K562 (cell line): Measurements from ENCODE around the gene TARS2. TPM values are rescaled to one million over a fixed set of nuclear protein-coding genes. Genes with fewer than 3 reads are reported as not detected.

ENCODE experiments used
- ATAC-seq: fragments of 200-7000 bp; cut with Tn5 transposase; 3 replicates; pipeline ENCODE4 v1.9.1; 2020; ENCODE audit warnings: moderate library complexity
- BruUV-seq: library from RNA; stranded (reverse); fragments of 400-500 nt; replicated peaks from 2 replicates; lab custom pipeline; 2021; lab: Mats Ljungman, UMichigan
- CTCF ChIA-PET: fragments of 300-600 bp; formaldehyde crosslinking; extraction: SDS; loops from one replicate; lab custom pipeline; 2021; ENCODE audit warnings: low intra/inter-chr PET ratio; lab: Yijun Ruan, JAX
- POLR2A ChIA-PET: fragments of 300-600, 350-650 bp; sonication (Branson Sonifier 250); formaldehyde crosslinking; extraction: SDS; loops from one replicate; lab custom pipeline; 2021; ENCODE audit warnings: antibody characterized with exemption, inconsistent platforms; lab: Yijun Ruan, JAX
- DNase-seq, 4 experiments: peaks; one replicate each; pipeline versions ENCODE4 v3.0.0 to v3.0.0-alpha.2; 2011 to 2018; ENCODE audit warnings: low spot score in 3 of 4, mixed read lengths in 3 of 4; ENCODE audit errors: extremely low read depth in 1 of 4
- FAIRE-seq: peaks from 2 replicates; lab custom pipeline; 2011; peaks lifted over from hg19 to GRCh38; lab: Jason Lieb, UNC
- H2AFZ ChIP-seq: 2 replicates; pipeline ENCODE4 v1.6.0; 2011; ENCODE audit warnings: low read depth, low read length, control low read depth, inconsistent platforms
- H3K27ac ChIP-seq: fragments of 200-600 bp; 3 replicates; pipeline ENCODE4 v1.8.0; 2011; ENCODE audit warnings: low read depth, mild to moderate bottlenecking, control low read depth, inconsistent platforms, low read length, moderate library complexity, mixed read lengths; ENCODE audit errors: extremely low read depth
- H3K27me3 ChIP-seq, 2 experiments: fragments of 300-600 bp in 1 of 2; 2 replicates in 1 of 2; 3 replicates in 1 of 2; pipeline versions ENCODE4 v1.6.0 to v1.8.0; 2011; ENCODE audit warnings: inconsistent platforms in 2 of 2, low read length in 2 of 2, mild to moderate bottlenecking in 1 of 2, mixed read lengths in 1 of 2, moderate library complexity in 1 of 2; ENCODE audit not compliant: control insufficient read depth in 2 of 2, insufficient read depth in 2 of 2
- H3K36me3 ChIP-seq: fragments of 300-600 bp; 3 replicates; pipeline ENCODE4 v1.8.0; 2011; ENCODE audit warnings: mild to moderate bottlenecking, low read length, inconsistent platforms; ENCODE audit not compliant: control insufficient read depth, insufficient read depth
- H3K4me1 ChIP-seq, 2 experiments: fragments of 200-600 bp in 1 of 2; replicated peaks in 1 of 2; 2 replicates in 1 of 2; 3 replicates in 1 of 2; pipeline versions ENCODE4 v1.5.1 to v1.8.0; 2011; ENCODE audit warnings: inconsistent platforms in 2 of 2, low read length in 2 of 2, mild to moderate bottlenecking in 1 of 2, mixed read lengths in 1 of 2, moderate library complexity in 1 of 2; ENCODE audit not compliant: control insufficient read depth in 2 of 2, insufficient read depth in 2 of 2
- H3K4me2 ChIP-seq: 2 replicates; pipeline ENCODE4 v1.6.1; 2011; ENCODE audit warnings: low read length, control low read depth, inconsistent platforms, mixed read lengths; ENCODE audit not compliant: insufficient read depth
- H3K4me3 ChIP-seq: fragments of 200-600 bp; sonication (generic), shearing (Covaris generic); 2 replicates; pipeline ENCODE4 v1.5.1; 2016; ENCODE audit warnings: control low read depth, inconsistent platforms
- H3K79me2 ChIP-seq: fragments of 200-600 bp; 3 replicates; pipeline ENCODE4 v1.8.0; 2011; ENCODE audit warnings: low read length, inconsistent platforms; ENCODE audit not compliant: control insufficient read depth, insufficient read depth
- H3K9ac ChIP-seq, 2 experiments: 2 replicates each; pipeline versions ENCODE4 v1.6.0 to v1.6.1; 2011; ENCODE audit warnings: low read depth in 2 of 2, low read length in 2 of 2, control low read depth in 1 of 2, inconsistent platforms in 1 of 2, mild to moderate bottlenecking in 1 of 2, mixed read lengths in 1 of 2; ENCODE audit not compliant: insufficient read depth in 1 of 2
- H3K9me1 ChIP-seq: one replicate; pipeline ENCODE4 v1.6.0; 2011; ENCODE audit warnings: inconsistent platforms, mild to moderate bottlenecking, low read length, moderate library complexity; ENCODE audit not compliant: control insufficient read depth, insufficient read depth
- H3K9me3 ChIP-seq: replicated peaks from 2 replicates; pipeline ENCODE4 v1.5.1; 2011; ENCODE audit warnings: low read depth, low read length, inconsistent platforms; ENCODE audit not compliant: control insufficient read depth, insufficient read depth
- H4K20me1 ChIP-seq: replicated peaks from 2 replicates; pipeline ENCODE4 v1.6.1; 2011; ENCODE audit warnings: low read length, inconsistent platforms, mixed read lengths; ENCODE audit not compliant: control insufficient read depth, insufficient read depth
- ADNP ChIP-seq: fragments of 200-800 bp; sonication (Bioruptor generic); IDR thresholded peaks from 2 replicates; pipeline ENCODE4 v1.6.1; 2016; ENCODE audit warnings: missing genetic modification characterization, missing compliant biosample characterization
- ARID1B ChIP-seq: fragments of 450-650 bp; IDR thresholded peaks from 2 replicates; pipeline ENCODE4 v1.6.1; 2016; ENCODE audit warnings: antibody characterized with exemption, mild to moderate bottlenecking, inconsistent platforms
- ASH1L ChIP-seq: fragments of 450-650 bp; IDR thresholded peaks from 2 replicates; pipeline ENCODE4 v1.6.1; 2018; ENCODE audit warnings: borderline replicate concordance, mild to moderate bottlenecking, low read depth; ENCODE audit not compliant: partially characterized antibody
- ATF7 ChIP-seq: fragments of 450-650 bp; IDR thresholded peaks from 2 replicates; pipeline ENCODE4 v1.7.1; 2014; ENCODE audit warnings: mild to moderate bottlenecking, moderate library complexity
- CEBPB ChIP-seq: fragments of 450-650 bp; IDR thresholded peaks from 2 replicates; pipeline ENCODE4 v1.6.1; 2016; ENCODE audit warnings: missing genetic modification characterization, missing compliant biosample characterization
- CTBP1 ChIP-seq: fragments of 450-650 bp; IDR thresholded peaks from 2 replicates; pipeline ENCODE4 v1.6.1; 2016; ENCODE audit warnings: borderline replicate concordance
- E2F4 ChIP-seq: sonication (generic); formaldehyde crosslinking; IDR thresholded peaks from 2 replicates; pipeline ENCODE4 v1.8.0; 2022; ENCODE audit warnings: mild to moderate bottlenecking, low read depth, missing genetic modification reagents
- FOS ChIP-seq: IDR thresholded peaks from 3 replicates; pipeline ENCODE4 v1.6.1; 2011; ENCODE audit not compliant: insufficient read length; ENCODE audit errors: extremely low read depth
- LARP7 ChIP-seq: fragments of 450-650 bp; IDR thresholded peaks from 2 replicates; pipeline ENCODE4 v1.6.1; 2016
- MEF2A ChIP-seq: IDR thresholded peaks from 2 replicates; pipeline ENCODE4 v1.6.1; 2011; ENCODE audit warnings: low read depth, mild to moderate bottlenecking, low read length, moderate library complexity; ENCODE audit not compliant: control insufficient read depth
- MEF2D ChIP-seq: conservative IDR thresholded peaks from 2 replicates; pipeline ENCODE4 v1.6.1; 2016; ENCODE audit warnings: low read depth, missing genetic modification characterization, missing compliant biosample characterization
- MTA2 ChIP-seq: fragments of 450-650 bp; IDR thresholded peaks from 2 replicates; pipeline ENCODE4 v1.6.1; 2016; ENCODE audit warnings: low read depth
- NR4A1 ChIP-seq, 2 experiments: fragments of 250-450 bp in 1 of 2; fragments of 450-650 bp in 1 of 2; sonication (Bioruptor Pico) in 1 of 2; IDR thresholded peaks; 2 replicates each; pipeline versions ENCODE4 v1.4.0 to v1.6.1; 2016 to 2020; ENCODE audit warnings: mild to moderate bottlenecking in 2 of 2, missing compliant biosample characterization in 1 of 2, missing genetic modification characterization in 1 of 2, moderate library complexity in 1 of 2
- PHF21A ChIP-seq: fragments of 450-650 bp; IDR thresholded peaks from 2 replicates; pipeline ENCODE4 v1.6.1; 2017; ENCODE audit warnings: low read depth, borderline replicate concordance
- USF2 ChIP-seq: sonication (generic); formaldehyde crosslinking; IDR thresholded peaks from 2 replicates; pipeline ENCODE4 v1.5.0; 2020; ENCODE audit warnings: missing genetic modification reagents
- WGBS: fragments of 100-300 bp; shearing (Covaris generic); methylation state at CpG from one replicate; pipeline ENCODE4 v1.1.6; 2016; ENCODE audit warnings: low coverage, mixed read lengths; ENCODE audit not compliant: insufficient coverage; ENCODE audit errors: missing lambda C conversion rate; 5-methylcytosine and 5-hydroxymethylcytosine counted together
- in situ Hi-C: fragments of 300-500 bp; cut with MboI; formaldehyde crosslinking; loops from 4 replicates; pipeline ENCODE4 v1.15.0; 2018; ENCODE audit warnings: inconsistent platforms, mixed read lengths
- intact Hi-C: fragments of 100-400 bp; cut with micrococcal nuclease; formaldehyde crosslinking; loops from 2 replicates; pipeline ENCODE4 v1.14.2; 2022
- polyA plus RNA-seq, 8 experiments: library from polyadenylated mRNA; depleted of rRNA in 4 of 8; stranded (reverse) in 5 of 8; unstranded in 3 of 8; fragments of >200 nt; fragmentation: Nextera tagmentation in 2 of 8; fragmentation: Illumina TruSeq in 1 of 8; extraction: Ambion mirVana in 2 of 8; extraction: Trizol in 1 of 8; gene quantifications; 2 replicates each; pipeline versions ENCODE4 v1.2.1 to v1.2.3, GENCODE V29; 2011 to 2014; ENCODE audit warnings: inconsistent platforms in 1 of 8, missing spikeins in 1 of 8
- total RNA-seq, 7 experiments: library from RNA; depleted of rRNA in 6 of 7; stranded (reverse); fragments of >200 nt in 6 of 7; fragmentation: Illumina TruSeq in 2 of 7; extraction: Trizol in 2 of 7; gene quantifications; 2 replicates each; pipeline versions ENCODE4 v1.2.1 to v1.2.3, GENCODE V29; 2011 to 2021; ENCODE audit warnings: low replicate concordance in 1 of 7
- TF ChIP-seq, protein P1 (sequence below): fragments of 450-650 bp; IDR thresholded peaks from 2 replicates; pipeline ENCODE4 v1.6.1; 2016; ENCODE audit warnings: borderline replicate concordance

TARS2 gene
- total and polyA plus RNA-seq, 9 of the 15 experiments (the other 6 are each of a cell fraction or from before 2014, with no cell fraction given), result 17.0 to 64.2 (median 39.4) TPM

DNA sequence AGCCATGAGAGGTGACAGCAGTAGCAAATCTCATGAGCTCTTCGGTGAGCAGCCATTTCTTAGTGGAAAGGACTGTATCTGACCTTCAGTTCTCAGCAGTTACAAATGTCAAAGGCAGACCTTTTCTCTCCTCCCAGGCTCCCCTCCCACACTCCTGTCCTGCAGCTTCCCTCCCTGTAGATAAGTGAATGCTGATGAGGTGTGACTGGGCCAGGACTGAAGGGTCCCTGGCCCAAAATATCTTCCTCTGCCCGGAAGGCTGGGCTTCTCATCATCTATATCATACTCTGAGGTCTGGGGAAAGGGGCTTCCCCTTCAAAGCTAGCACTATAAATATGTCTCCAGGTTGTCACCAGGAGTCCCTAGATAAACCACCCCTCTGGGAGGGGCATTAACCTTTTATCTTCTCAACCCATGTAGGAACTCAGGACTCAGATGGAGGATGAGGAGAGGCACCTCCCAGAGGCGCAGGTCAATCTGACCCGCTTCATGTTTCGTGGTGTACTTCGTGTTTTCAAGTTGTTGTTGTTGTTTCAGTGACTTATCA lies 58.3 kb downstream of the TARS2 start (continued):
- TF ChIP-seq MEF2A, result peak; percentile 92
- TF ChIP-seq MTA2, result peak; percentile 89
- TF ChIP-seq MEF2D, result peak; percentile 84

DNA sequence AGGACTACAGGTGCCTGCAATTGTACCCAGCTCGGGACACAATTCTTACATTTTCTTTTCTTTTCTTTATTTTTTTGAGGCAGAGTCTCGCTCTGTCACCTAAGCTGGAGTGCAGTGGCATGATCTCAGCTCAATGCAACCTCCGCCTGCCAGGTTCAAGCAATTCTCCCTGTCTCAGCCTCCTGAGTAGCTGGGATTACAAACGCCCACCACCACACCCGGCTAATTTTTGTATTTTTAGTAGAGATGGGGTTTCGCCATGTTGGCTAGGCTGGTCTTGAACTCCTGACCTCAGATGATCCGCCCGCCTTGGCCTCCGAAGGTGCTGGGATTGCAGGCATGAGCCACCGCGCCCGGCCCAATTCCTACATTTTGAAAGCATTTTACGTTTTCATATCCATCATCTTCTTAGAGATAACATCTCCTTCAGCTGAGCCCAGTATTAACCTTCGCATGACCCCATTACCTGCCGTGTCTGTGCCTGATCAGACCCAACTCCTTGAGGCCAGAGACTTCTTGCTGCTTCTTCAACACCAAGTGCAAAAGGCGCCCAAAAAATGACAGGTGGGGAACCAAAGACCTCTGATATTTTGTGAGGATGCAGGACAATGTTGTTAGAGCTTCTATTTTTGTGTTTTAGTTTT lies 59.2 kb downstream of the TARS2 start:
- no peak for ATAC-seq
- TSS peak; percentile 79 for BruUV-seq
- H3K4me2 ChIP-seq, result peak overlapping the region; percentile 52
- ChIA-PET POLR2A (interaction anchor here (0.7 to 8.9 kb wide), 4 partner anchors 10 to 30 kb away, joined by 3 to 53 read pairs (median 15); partner anchors contain the start of gene FALEC), CTCF (interaction anchor here (0.5 to 0.6 kb wide), 2 partner anchors 85 to 326 kb away, joined by 3 read pairs; no protein-coding TSS in a partner anchor)
- H3K36me3 ChIP-seq, result peaks cover 4% of the 10 kb centered on the region; the same call in 1 of the 3 replicates
- H3K27me3 ChIP-seq, result no peaks in the 10 kb centered on the region
- H2AFZ ChIP-seq, result no peak overlapping the region
- H3K4me3 ChIP-seq, result no peak overlapping the region
- no peaks in the 10 kb centered on the region for H4K20me1 ChIP-seq
- H3K4me1 ChIP-seq, result peaks cover 39 to 68% of the 10 kb centered on the region in 2 experiments
- in situ Hi-C loops (no loop called here), intact Hi-C loops (loop anchor here (2.0 to 10.0 kb wide), 5 partner anchors 30 to 431 kb away; partner anchors contain the start of genes CA14, ECM1 and RPRD2)
- peaks cover 47% of the 10 kb centered on the region for H3K79me2 ChIP-seq
- peak in 3 of 4 experiments; percentile 44 to 63 (median 48) for DNase-seq
- H3K9ac ChIP-seq, result peak overlapping the region; percentile 43 to 79; a peak in 3 of 4 replicates
- no peaks in the 10 kb centered on the region for H3K9me3 ChIP-seq
- WGBS, result 17% methylated on average over 14 of the region's 16 CpGs
- no peaks in the 10 kb centered on the region for H3K9me1 ChIP-seq
- no peak for FAIRE-seq
- H3K27ac ChIP-seq, result peak overlapping the region; percentile 87
- TF ChIP-seq ATF7 (peak; percentile 17; the same call in 1 of the 2 replicates), ASH1L (peak; percentile 20), ADNP (tag) (peak; percentile 63), E2F4 (CRISPR knock-in tag) (no peak), USF2 (CRISPR knock-in tag) (no peak), PHF21A (no peak), CEBPB (tag) (peak; percentile 34; the same call in 1 of the 2 replicates), NR4A1 (CRISPR knock-in tag; IDR thresholded peaks at IDR 0.05) (no peak), NR4A1 (tag; IDR thresholded peaks at IDR 0.05) (peak; percentile 42; the same call in 1 of the 2 replicates), CTBP1 (peak; percentile 62; the same call in 1 of the 2 replicates), ARID1B (peak; percentile 5; the same call in 1 of the 2 replicates), LARP7 (no peak), FOS (no peak)
- TF ChIP-seq, protein P1, sequence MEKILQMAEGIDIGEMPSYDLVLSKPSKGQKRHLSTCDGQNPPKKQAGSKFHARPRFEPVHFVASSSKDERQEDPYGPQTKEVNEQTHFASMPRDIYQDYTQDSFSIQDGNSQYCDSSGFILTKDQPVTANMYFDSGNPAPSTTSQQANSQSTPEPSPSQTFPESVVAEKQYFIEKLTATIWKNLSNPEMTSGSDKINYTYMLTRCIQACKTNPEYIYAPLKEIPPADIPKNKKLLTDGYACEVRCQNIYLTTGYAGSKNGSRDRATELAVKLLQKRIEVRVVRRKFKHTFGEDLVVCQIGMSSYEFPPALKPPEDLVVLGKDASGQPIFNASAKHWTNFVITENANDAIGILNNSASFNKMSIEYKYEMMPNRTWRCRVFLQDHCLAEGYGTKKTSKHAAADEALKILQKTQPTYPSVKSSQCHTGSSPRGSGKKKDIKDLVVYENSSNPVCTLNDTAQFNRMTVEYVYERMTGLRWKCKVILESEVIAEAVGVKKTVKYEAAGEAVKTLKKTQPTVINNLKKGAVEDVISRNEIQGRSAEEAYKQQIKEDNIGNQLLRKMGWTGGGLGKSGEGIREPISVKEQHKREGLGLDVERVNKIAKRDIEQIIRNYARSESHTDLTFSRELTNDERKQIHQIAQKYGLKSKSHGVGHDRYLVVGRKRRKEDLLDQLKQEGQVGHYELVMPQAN, result no peak
